GM12891 (cell line): Measurements from ENCODE around the gene PHF23.
"Not testable (repeated sequence)": the region's sequence is repeated elsewhere in the genome, so short reads cannot be mapped to it uniquely, and the experiment has no call there.

ENCODE experiments used
- DNase-seq: peaks from one replicate; pipeline ENCODE4 v3.0.0; 2011; ENCODE audit warnings: low spot score; ENCODE audit not compliant: insufficient read length
- FAIRE-seq: peaks from 2 replicates; lab custom pipeline; 2011; peaks lifted over from hg19 to GRCh38; lab: Jason Lieb, UNC
- PAX5 ChIP-seq: IDR thresholded peaks from 2 replicates; pipeline ENCODE4 v1.6.1; 2011; ENCODE audit warnings: low read length, moderate library complexity, mild to moderate bottlenecking; ENCODE audit not compliant: insufficient read depth, severe bottlenecking
- POLR2A ChIP-seq: IDR thresholded peaks from 2 replicates; pipeline ENCODE4 v1.6.1; 2011; ENCODE audit warnings: low read depth, low read length, control low read depth
- POLR2AphosphoS5 ChIP-seq: IDR thresholded peaks from 2 replicates; pipeline ENCODE4 v1.6.1; 2011; ENCODE audit warnings: low read depth, low read length, control low read depth
- POU2F2 ChIP-seq: IDR thresholded peaks from 2 replicates; pipeline ENCODE4 v1.6.1; 2011; ENCODE audit warnings: low read depth, mild to moderate bottlenecking, control low read depth, low read length, moderate library complexity
- SPI1 ChIP-seq: IDR thresholded peaks from 2 replicates; pipeline ENCODE4 v1.6.1; 2011; ENCODE audit warnings: low read depth, low read length, control low read depth
- TAF1 ChIP-seq: IDR thresholded peaks from 2 replicates; pipeline ENCODE4 v1.6.1; 2011; ENCODE audit warnings: low read depth, low read length, control low read depth

Gene PHF23

DNA sequence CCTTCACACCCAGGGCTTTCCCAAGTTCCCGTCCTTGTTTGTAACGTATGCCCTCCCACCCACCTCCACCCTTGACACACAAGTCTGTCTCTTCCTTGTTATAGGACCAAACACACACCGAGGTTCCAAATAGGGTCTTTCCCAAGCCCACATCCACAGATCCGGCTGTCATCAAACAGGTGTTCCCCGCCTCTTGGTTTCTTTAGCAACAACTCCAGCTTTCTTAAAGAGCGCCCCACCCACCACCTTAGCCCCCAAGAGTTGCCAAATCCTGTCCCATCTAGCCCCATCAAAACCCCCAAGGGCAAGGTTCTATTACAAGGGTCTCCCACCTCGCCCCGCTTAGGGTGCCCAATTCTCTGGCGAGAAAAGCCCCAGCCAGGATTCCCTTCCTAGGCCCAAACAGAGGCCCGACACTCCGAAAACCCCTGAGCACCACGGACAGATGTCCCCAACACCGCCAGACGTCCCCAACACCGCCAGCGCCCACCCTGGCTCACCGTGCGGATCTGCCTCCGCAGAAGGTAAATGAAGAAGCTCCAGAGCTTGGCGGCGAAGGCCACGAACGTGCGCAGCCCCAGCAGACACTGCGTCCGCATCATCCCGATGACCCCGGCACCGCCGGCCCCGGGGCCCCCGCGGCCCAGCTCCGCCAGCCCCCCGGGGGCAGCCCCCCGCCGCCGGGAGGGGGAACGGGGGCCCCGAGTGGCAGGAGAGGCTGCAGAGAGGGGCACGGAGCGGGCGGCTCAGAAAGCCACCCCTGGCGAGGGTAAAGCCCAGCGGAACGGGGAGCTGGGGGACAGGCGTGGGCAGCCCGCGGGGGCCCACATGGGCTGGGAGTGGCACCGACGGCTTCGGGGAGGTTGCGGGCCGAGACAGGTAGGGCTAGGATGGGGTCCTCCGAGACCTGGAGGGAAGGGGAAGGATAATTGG, 11.7 kb upstream of the PHF23 start:
- FAIRE-seq (peak; percentile 83), DNase-seq (no peak)
- TF ChIP-seq TAF1 (no peak), POLR2AphosphoS5 (no peak)

GRCh38 chr17:7249830-7250229, 10.6 kb upstream of the PHF23 start:
- TF ChIP-seq SPI1 (peak; percentile 72), PAX5 (no peak)
- FAIRE-seq, result no peak
- DNase-seq, result no peak

GRCh38 chr17:7249214-7249613, 10.0 kb upstream of the PHF23 start:
- TF ChIP-seq PAX5 (no peak), POU2F2 (no peak), TAF1 (no peak)
- DNase-seq, result no peak
- FAIRE-seq, result no peak

- DNase-seq (no peak), FAIRE-seq (no peak)
- no peak for TF ChIP-seq SPI1
These were observed 9.5 kb upstream of the PHF23 start for GRCh38 chr17:7248796-7249195.

DNA sequence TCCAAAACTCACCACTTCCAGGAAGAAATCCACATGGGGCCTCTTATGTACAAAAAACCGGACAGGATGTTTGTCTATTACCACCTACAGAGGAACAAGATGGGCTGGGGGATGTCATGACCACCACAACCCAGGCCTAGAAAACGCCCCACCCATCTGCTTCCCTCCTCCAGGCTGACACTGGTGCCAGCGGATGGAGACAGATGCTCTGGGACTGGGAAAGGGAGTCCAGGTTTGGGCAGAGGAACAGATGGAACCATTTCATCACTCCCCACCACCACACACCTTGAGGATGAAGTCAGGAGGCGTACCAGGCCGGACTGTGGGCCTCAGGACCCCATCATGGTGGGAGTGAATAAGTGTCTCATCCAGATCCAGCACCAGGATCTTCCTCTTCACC, 7.5 kb upstream of the PHF23 start:
- TF ChIP-seq POLR2AphosphoS5 (no peak), POU2F2 (no peak), SPI1 (no peak), PAX5 (no peak), POLR2A (no peak), TAF1 (no peak)
- DNase-seq (no peak), FAIRE-seq (peak; percentile 13)

DNA sequence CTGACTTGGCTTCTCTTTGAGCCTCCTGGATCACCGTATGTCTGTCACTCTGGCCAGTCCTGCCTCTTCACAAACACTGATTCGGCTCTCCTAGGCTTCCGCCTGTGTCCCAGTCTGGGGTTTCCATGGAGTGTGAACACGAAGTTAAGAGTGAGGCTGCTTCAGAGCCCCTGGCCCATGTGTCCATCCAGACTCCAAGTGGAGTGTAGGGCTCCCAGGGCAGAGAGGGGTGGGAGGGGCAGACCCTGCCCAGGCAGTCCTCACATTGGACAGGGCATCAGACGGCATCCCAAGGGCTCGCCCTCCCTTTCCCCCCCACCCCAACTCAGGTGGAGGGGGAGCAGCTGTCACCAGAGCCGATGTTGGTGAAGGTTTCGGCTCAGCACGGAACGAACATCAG, 4.6 kb upstream of the PHF23 start:
- not testable (repeated sequence) for DNase-seq

GRCh38 chr17:7243453-7243729, 4.1 kb upstream of the PHF23 start:
- DNase-seq (no peak), FAIRE-seq (no peak)
- no peak for TF ChIP-seq SPI1
- no peak for TF ChIP-seq POU2F2
- TF ChIP-seq POLR2A, result no peak
- no peak for TF ChIP-seq TAF1
- no peak for TF ChIP-seq PAX5
- TF ChIP-seq POLR2AphosphoS5, result no peak

More for the DNA sequence above, 4.6 kb upstream of the PHF23 start:
- FAIRE-seq, result not testable (repeated sequence)

DNA sequence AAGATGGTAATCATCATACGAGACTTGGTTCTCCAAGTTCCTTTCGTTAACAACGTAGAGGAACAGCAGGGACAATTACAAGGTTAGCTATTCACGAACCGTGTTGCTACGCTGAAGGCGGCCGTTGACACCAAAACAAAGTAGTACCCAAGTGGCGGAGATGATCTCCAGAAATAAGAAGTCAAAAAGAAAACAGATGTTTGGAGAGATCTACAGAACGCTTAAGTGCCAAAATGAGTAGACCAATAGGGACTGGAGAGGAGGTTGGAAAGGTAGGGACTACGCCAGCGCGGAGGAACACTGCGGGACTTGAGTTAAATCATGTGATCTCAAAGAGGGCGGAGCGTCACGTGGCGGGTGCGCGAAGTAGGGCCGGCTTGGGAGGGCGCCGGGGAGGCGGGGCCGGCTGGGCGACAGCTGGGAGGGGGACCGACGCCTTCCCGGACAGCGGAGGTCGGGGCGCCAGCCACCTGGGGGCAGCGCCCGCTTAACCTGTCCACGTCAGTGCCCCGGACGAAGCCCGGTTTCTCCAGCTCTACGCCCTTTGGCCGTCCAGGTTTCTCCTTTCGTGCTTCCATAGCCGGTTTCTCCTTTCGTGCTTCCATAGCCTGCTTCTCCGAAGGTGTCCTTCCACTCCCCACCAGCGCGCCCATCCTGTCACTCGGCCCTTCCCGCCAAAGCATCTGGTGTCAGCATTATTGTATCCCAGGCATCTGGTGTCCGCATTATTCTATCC, 3.6 kb upstream of the PHF23 start:
- no peak for FAIRE-seq
- peak; percentile 89 for DNase-seq
- TF ChIP-seq POLR2A (peak; percentile 71; the same call in 1 of the 2 replicates), SPI1 (no peak; the same call in 1 of the 2 replicates), POLR2AphosphoS5 (peak; percentile 85), POU2F2 (peak; percentile 85; the same call in 1 of the 2 replicates)

GRCh38 chr17:7241783-7242716, 2.8 kb upstream of the PHF23 start, which contains the start of gene GABARAP:
Gene GABARAP (minus strand): TSS chr17:7242449. CDS start chr17:7242330, 119 bp downstream.
- FAIRE-seq, result peak; percentile 99
- TF ChIP-seq PAX5, result no peak
- 0 out of 2 replicates have a peak, but pooled peaks have one; percentile 24 for TF ChIP-seq POU2F2
- TF ChIP-seq POLR2A, result no peak
- TF ChIP-seq POLR2AphosphoS5, result 0 out of 2 replicates have a peak, but pooled peaks have one; percentile 28
- peak; percentile 89 for TF ChIP-seq SPI1
- peak; percentile 35; the same call in 1 of the 2 replicates for TF ChIP-seq TAF1
- peak; percentile 59 for DNase-seq

- no peak for TF ChIP-seq SPI1
- no peak for TF ChIP-seq POLR2AphosphoS5
- no peak for TF ChIP-seq POU2F2
- no peak for TF ChIP-seq TAF1
- TF ChIP-seq POLR2A, result no peak
- TF ChIP-seq PAX5, result no peak
- peak; percentile 88 for FAIRE-seq
- no peak for DNase-seq
These were observed 2.0 kb upstream of the PHF23 start for GRCh38 chr17:7241090-7241733.
